HG03469 (cell line): ENCODE data around the gene KANSL3.

ENCODE experiments used
- ATAC-seq: cut with Tn5 transposase; IDR thresholded peaks from one replicate; pipeline ENCODE4 v1.9.1; 2021; ENCODE audit warnings: mild to moderate bottlenecking, moderate library complexity, moderate number of reproducible peaks; ENCODE audit not compliant: unreplicated experiment

KANSL3 gene

DNA sequence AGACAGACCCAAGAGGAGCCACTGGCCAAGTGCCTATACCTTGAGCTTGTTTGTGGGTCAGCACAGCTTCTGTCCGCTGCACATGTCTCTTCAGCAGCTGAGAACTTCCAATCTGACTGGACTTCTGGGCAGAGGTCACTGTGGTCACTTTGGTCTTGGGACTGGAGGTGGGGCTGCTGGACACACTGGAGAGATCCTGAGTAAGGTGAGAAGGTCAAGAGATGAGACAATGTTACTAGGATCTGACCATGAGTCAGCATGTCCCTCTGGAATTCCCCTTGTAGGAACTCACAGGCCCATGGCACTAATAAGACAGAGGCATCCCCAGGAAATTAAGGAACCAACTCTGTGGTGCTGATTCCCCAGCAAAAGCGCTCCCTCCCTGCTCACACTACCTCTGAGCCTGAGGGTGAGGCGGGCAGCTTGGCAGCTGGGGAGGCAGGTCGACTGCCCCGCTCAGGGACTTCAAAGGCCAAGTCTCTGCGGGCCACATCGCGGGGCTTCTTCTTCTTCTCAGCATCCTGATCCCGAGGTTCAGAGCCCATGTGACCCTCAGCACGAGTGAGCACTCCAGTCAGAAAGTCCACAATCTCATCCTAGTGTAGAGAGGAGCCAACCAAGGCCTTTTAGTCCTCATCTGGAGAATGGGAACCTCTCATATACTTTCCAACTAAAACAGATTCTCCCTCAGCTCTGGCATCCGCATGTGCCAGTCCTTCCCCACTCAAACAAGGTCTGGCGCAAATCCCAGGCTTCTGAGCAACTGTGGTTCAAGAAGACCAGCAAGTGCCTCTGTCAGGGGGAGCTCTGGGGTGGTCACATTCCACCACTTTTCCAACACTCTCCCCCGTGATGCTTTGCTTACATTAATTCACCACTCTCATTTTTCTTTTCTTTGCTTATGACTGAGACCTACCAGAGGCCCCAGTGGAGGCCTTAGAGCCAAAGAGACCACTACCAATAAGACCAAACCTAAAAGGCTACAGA, 29.4 kb downstream of the KANSL3 start:
- ATAC-seq = no peak

DNA sequence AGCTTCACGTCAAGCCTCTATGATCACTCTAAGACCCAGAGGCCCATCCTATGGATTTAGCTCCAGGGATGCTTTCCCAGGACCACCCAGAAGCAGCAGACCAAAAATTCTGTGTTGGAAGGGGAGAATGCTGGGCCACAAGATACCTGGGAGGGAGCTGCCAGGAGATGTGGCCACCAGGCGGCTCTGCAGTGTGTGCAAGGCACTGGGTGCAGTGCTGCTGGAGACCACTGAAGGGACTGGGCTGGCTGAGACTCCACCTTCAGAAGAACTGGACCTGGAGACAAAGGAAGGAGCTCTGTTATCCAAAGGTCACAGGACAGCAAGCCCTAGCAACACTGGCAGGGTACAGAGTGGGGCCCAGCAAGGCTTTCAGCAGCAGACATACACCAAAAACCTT, 34.0 kb downstream of the KANSL3 start:
- ATAC-seq = no peak

DNA sequence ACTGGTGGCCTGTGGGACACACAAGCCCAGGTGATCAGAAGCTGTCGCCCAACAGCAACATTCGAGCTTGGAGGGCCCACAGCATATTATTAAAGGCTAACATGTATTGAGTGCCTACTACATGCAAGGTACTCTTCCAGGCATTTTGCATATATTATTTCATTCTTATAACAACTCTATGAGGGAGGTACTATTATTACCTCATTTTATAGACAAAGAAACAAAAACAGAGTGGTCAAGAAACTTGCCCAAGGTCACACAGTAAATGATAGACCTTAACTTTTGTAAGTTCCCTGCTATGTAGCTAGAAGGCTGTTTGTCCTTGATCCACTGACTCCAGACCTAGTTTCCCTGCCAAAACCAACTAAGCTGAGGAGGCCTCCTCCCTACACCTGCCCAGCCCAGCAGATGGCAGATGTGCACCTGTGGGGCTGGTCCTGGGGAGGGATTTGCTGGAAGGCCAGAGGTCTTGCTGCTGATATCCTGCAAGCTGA, 35.7 kb downstream of the KANSL3 start:
- no peak for ATAC-seq

DNA sequence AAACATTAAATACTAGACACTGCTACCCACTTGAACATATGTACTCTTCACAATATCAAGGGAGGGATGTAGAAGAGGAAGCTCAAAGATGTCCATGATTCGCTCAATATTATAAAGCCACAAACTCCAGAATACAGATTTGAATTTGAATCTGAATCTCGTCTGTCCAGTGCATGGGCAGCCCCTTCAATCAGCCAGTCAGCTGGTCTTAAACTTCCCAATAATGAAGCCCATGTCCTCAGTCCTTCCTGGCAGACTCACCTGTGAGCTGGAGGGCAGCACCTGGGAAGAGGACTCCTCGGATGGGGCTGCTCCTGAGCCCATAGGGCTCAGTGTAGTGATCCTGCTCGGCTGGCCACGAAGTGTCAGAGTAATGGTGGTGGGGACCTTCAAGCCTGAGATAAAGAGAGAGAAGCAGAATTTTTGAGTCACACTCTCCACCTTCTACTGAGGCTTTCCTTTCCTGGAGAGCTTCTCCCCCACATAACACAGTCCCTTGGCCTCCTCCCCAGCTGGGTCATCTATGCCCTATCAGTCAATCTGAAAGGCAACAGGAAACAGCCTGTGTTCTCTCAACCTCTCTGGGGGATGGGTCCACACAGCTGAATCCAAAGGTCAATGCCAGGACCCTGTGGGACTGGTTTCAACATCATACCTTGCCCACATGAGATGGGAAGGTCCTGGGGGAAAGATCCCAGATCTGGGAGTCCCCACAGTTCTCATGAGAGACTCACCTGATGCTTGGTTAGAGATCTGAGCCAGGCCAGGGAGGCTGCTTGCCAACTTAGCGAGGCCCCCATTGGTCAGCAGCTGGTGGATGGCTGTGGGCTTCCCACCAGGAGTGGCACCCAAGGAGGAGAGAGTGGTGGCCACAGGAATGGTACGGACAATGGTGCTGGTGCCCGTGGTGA, 36.5 kb downstream of the KANSL3 start:
- ATAC-seq = no peak

DNA sequence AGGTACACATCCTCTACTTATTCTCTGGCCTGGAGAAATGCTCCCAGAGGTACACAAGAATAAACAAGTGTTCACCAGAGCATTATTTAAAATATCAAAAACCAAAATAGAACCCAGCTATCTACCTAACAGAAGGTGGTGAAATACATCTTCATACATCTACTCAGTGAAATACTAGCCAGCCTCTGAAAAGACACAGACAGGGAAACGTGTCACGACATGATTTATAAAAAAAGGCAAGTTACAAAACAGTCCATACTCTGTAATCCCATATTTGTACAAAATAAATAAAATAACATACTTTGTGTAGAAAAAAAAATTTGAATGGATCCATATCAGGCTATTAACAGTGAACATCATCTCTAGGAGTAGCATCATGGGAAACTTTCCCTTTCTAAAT, 38.2 kb downstream of the KANSL3 start:
- ATAC-seq = no peak

DNA sequence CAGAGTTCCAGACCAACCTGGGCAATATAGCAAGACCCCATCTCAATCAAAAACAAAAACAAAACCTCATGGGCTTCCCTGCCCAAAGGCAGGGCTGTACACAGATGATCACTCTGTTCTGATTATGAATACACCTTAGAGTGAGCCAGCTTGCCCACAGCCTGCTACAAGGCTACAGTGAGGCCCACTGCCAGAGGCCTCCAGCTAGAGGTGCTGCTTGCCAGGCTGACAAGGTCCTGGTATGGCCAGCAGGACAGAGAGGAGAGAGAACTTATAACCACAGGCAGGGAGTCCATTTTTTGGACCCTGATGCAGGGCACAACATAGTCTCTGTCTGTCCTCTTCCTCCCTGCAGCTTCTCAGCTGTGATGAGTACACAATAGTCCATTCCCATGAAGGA, 41.5 kb downstream of the KANSL3 start:
- no peak for ATAC-seq

DNA sequence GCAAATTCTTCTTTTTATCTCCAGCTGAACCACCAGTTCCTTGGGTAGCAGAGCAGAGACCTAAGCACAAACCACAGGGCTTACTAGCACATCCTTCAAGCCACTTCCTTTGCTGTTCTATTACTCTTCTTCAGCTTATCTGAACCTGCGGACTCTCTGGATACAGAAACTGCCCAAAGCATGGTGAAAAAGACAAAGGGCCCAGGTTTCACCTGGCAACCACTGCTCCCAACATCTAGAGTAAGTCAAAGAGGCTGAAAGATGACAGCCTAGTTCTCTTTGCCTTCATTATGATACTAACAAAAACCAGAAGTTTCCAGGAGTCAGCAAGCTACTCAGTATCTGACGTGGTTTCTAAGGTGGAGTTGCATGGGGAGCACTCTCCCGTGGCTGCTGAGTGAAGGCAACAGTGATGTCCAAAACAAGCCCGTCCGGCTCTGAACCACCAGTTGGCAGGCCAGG, 43.4 kb downstream of the KANSL3 start:
- ATAC-seq = no peak

DNA sequence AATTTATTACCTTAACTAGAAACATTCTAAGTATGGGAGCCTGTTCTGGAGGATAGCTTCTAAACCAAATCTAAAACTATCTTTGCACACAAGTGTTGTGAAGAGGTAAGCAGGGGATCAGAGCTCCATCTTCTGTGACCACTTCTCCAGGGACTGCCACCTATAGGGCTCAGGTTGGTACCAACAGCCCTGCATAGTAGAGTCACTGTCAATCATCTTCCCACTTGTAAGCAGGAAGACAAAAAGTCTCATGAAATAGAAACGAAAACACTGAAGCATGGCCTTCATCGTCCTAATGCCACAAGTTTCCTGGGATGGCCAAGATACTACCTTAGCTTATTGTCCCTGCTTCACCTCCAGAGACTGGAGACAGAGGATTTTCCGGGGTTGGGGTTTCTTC, 43.8 kb downstream of the KANSL3 start:
- no peak for ATAC-seq

DNA sequence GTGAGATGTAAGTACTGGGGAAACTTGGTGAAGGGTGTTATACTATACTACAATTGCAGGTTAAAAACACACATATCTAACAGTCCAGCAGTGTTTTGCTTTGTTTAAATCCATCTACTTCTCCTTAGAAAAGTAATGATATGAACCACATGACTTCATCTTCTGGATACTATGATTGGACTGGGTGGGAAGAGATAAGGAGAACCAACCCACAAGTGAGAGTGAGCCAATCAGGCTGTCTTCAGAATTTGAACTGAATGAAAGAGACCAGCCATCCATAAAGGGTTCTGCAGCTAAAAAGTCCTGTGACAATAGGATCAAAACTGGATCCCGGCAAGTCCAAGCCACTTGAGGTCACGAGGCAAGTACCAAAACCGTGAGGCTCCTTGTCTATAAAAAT, 46.6 kb downstream of the KANSL3 start:
- no peak for ATAC-seq

DNA sequence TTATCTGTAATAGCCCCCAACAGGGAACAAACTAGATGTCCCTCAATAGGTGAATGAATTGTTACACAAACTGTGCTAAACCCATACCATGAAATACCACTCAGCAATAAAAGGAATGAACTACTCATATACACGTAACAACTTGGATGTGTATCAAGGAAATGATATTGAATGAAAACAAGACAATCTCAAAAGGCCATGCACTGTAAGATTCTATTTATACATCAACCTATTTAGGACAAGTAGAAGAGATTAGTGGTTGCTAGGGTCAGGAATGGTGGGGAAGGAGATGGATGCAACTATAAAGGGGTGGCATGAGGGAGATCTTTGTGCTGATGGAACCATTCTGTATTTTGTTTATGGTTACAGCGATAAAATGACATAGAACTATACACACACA, 47.1 kb downstream of the KANSL3 start:
- ATAC-seq = no peak

DNA sequence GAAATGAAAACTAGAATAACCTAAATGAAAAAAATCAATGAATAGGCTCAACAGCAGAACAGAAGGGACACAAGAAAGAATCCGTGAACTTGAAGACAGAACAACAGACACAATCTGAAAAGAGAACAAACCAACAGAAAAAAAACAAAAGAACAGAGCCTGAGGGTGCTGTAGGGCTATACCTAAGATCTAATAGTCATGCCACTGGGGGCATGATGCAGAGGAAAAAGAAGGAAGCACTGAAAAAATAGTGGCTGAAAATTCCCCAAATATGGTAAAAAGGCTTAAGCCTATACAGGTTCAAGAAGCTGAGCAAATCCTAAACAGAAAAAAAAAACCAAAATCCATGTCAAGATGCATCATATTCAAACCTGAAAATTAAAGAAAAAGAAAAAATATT, 50.3 kb downstream of the KANSL3 start:
- no peak for ATAC-seq

DNA sequence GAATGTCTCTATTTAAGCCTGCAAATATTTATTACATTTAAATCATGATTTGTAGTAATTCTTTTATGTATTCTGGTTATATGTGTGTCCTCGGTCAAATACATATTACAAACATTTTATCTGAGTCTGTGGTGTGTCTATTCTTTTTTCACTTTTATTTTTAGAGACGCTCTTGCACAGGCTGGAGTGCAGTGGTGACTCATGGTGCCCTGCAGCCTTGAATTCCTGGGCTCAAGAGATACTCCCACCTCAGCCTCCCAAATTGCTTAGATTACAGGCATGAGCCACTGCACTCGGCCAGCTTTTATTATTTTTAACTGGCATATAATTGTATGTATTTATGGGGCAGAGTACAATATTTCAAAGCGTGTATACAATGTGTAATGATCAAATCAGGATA, 54.1 kb downstream of the KANSL3 start:
- no peak for ATAC-seq

DNA sequence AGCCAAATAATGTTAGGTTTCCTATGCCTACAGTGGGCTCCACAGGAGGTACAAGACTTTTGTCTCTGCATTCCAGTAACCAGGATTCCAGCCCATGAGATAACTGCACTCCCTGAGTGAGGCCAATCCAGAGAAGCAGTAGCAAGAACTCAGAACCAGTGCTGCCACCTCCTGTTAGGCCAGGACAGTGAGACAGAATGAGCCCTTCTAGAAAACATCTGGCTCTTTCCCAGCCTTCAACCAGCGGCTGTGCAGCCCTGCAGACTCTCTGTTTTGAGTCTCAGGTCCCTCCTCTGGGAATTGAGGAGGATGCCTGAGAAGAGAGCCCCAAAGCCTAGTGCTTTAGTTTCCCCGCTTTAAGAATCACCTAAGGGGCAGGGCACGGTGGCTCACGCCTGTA, 57.3 kb downstream of the KANSL3 start:
- no peak for ATAC-seq

DNA sequence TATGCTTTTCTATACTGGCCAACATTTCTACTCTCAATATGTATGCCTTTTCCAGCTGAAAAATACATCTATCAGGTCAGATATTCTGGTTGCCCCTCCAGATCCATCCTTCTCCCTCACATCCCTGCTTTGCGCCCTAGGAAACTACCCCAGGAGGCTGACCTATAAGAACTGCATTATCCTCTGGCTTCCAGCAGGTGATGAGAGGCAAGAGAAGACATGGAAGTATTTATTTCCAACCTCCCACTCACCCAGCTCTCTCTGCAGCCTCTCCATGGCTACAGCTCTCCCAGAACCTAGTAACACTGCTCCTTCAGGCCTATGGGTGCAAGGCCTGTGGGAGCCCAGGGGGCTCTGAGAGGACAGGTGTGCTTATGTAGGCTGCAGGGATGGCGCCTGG, 58.7 kb downstream of the KANSL3 start:
- no peak for ATAC-seq

DNA sequence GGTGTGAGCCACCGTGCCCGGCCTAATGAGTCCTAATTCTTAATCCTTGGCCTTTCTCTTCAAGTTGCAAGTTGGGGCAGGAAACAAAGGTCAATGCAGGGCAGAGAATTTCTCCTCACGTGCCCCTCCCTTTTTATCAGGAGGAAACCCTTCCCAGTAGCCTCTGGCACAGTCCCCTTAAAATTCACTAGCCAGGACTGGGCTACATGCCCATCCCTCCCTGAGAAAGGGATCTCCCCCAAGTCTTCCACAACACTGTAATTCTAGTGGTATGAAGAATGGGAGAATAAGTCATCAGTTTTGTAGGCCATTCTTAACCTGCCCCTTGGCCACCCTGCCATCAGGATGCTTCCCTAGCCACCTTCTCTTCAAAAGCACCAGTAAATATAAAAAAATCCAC, 59.4 kb downstream of the KANSL3 start:
- no peak for ATAC-seq

DNA sequence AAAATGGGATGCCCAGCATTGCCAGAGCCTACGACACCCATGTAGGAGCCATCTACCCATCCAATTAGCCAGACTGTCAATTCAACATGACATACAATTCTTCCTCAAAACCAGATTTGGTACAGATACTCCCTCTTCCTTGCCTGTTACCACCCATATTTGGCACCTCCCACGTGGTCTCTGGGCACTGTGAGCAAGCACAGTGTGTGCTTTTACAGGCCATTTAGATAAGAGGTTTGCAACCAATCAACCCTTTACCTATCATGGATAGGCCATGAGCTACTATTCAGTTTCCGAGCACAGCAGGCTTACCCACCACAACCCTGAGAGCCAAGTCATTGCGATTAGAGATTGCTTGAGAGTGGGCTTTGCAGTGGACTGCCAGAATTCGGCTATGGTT, 60.6 kb downstream of the KANSL3 start:
- no peak for ATAC-seq

DNA sequence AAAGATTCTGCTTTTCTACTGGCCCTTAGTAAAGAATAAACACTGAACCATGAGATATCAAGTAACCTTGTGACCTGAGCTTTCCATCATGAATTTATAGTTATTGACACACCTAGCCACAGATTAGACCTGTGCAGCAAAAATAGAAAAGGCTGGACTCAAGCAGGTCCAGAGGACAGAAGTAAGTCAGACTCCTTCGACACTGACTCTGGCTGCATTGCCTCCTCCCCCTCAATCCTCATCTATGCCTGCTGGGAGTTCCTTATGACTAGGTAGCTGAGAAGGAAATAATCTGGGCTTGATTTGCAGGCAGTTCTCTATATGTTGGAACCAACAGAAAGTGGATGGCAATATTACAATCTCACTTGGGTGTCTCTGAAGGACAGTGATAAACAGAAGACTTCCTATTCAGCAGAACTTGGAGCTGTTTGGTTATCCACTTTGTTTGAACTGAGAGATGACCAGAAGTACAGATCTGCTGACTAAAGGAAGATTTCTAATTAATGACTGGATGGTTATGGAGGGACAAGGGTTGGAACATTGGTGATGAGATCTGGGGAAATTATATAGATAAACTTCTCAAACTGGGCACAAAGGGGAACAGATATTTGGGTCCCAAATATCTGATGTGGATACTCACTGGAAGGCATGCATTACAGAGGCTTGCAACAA, 62.2 kb downstream of the KANSL3 start:
- ATAC-seq = no peak

DNA sequence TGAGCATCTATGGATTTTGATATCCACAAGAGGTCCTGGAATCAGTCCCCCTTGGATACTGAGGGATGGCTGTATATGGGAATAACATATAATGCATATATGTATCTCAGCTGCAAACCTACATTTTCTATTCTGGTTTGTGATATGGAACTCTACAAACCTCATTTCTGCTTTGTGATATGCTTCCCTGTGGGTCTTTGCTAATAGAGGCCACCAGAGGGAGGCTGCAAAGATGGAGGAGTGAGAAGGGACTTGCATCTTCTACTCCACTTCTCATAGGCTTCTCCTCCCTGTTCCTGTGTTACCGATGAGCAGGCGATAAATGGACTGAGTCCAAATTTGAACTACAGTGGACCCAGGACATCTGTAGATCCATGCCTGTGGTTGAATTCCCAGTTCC, 63.7 kb downstream of the KANSL3 start:
- ATAC-seq = no peak

DNA sequence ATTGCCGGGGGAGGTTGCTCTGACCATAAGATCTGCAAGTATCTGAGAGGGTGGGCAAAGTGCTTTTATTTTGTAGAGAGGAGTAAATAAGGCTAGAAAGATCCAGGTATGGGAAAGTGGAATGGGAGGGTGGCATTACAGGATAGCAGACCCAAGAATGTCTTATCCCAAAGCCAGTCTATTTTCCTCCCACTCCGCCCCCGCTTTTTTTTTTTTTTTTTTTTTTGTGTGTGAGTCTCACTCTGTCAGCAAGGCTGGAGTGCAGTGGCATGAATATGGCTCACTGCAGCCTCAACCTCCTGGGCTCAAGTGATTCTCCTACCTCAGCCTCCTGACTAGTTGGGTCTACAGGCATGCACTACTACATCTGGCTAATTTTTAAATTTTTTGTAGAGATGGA, 70.0 kb downstream of the KANSL3 start:
- no peak for ATAC-seq

DNA sequence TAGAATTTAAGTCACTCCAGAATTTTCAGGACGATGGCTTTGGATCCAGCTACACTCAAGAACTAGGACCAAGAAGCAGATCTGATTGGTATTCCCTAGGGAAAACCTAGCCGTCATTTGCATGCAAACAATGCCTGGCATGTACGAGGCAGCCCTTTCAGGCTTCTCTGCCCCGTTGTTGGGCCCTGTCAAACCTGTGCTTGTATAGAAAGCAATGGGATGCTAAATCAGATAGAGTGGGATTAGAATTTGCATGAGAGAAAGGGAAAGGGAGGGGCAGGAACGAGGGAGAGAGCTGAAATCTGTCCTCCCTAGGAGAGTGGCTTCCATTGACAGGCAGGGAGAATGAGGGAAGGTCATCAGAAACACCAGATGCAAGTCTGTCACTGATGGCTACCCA, 73.0 kb downstream of the KANSL3 start:
- ATAC-seq = no peak

DNA sequence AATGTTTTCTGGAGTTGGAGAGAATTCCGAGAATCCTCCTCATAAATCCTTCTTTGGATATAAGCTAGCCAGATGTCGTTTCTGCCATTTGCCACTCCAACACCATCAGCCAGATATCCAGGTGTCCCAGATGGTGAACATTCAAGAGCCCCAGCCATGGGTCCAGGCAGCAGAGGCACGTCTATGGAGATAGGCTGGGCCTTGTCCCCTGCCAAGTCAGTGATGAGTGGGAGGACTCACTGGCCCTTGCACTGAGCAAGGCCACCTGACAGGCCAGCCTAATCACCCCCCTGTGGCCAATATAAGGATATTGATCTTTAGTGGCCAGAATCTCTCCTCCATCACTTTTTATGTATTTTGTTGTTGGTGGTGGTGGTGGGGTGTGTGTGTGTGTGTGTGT, 73.5 kb downstream of the KANSL3 start:
- ATAC-seq = no peak
